Ecto neural progenitor cell (in vitro differentiated cells): ENCODE data around the gene NR2F6.

ENCODE experiments used
- DNase-seq: peaks from one replicate; pipeline ENCODE4 v3.0.0-alpha.2; 2018; ENCODE audit warnings: low spot score

Gene NR2F6

GRCh38 chr19:17263712-17264640 lies 18.3 kb upstream of the NR2F6 start:
- DNase-seq: no peak

GRCh38 chr19:17262557-17262956 lies 16.8 kb upstream of the NR2F6 start:
- no peak for DNase-seq

GRCh38 chr19:17260842-17261325 lies 15.2 kb upstream of the NR2F6 start:
- DNase-seq: peak; percentile 89

DNA sequence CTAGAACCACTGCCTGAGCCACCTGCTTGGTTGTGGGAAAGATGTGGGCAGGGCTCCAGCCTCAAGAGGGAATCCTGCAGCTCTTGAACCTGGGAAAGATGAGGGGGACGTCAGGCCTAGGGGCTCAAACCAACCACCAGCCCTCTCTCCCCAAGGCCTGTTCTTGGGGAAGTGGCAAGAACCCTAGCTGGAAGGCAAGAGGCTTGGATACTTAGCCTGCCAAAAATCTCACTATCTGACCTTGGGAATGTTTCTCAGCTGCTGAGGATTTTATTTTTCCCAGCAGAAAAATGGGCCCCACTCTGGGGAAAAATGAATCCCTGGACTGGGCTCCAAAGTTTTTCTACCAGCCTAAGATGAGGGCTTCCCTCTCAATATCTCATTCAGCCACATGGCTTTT lies 14.2 kb upstream of the NR2F6 start:
- no peak for DNase-seq

DNA sequence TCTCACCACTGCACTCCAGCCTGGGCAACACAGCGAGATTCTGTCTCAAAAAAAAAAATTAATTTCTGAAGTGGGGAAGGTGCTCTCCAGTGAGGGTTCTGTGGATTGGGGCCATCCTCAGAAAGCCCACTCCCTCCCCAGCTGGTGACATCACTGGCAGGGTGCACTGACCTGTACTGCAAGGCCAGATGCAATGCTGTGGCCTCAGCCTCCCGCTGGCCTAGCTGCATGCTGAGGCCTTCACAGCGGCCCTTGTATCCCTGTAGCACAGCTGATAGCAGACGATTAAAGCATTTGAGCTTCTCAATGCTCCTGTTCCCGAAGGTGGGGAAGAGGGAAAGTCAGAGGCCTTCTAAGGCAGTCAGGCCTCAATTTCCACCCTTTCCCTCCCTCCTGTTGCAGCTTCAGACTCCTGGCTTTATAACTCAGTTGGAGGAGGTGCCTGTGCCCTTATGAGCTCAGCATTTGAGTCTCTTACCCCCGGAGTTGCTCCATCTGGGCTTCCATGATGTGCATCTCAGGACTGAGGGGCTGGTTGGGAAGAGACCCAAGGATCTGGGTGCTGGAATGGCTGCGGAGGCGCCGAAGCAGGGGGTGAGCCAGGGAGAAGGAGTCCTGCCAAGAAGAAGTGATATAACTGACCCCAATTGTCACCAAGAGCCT lies 13.5 kb upstream of the NR2F6 start:
- DNase-seq: no peak

DNA sequence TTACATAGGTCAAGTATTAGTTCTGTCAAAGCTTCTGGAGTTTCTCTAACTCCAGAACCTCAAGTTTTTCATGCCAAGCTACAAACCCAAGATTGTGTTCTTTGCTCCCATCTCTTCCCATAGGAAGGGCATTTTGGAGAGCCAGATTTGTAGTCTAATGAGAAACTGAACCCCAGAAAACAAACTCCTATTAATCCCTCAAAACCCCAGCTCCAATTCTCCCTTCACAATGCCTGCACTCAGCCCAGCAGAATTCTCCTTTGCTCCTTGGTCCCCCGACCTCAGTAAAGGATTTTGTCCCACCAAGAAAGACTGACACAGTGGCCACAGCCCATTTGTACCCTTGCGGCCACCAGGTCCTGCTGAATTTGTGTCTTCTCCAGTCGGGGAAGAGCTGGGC lies 10.4 kb upstream of the NR2F6 start:
- no peak for DNase-seq

- DNase-seq: no peak
Observed at GRCh38 chr19:17255150-17255621, 9.5 kb upstream of the NR2F6 start.

- no peak for DNase-seq
Observed at GRCh38 chr19:17254636-17255035, 8.9 kb upstream of the NR2F6 start.

DNA sequence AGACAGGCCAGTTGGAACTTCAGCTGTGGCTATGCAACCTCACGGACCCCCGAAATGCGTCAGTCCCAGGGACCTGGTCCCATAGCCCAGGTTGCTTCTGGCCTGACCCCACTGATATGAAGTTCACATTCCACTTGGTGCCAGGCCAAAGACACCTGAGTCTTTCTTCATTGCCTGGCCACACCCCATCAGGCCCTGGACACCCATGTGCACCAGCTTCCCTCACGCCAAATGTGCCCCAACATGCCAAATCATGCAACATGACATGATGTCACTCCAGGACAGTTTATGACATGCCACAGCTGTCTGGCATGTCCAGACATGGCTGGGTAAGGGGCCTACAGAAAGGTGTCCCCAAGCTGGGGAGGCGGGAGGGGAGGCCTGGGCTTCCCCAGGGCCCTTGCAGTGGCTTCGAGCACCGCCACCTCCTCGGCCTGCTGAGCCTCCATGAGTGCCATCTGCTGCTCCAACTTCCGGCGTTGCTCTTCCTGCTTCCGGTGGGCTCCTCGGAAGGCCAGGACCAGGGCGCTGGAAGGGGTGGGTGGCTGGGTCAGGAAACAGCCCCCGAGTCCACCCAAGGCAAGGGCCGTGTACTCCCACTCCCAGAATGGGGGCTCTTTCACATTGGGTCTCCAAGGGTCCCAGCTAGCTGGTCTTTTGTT lies 4.3 kb upstream of the NR2F6 start:
- no peak for DNase-seq

DNA sequence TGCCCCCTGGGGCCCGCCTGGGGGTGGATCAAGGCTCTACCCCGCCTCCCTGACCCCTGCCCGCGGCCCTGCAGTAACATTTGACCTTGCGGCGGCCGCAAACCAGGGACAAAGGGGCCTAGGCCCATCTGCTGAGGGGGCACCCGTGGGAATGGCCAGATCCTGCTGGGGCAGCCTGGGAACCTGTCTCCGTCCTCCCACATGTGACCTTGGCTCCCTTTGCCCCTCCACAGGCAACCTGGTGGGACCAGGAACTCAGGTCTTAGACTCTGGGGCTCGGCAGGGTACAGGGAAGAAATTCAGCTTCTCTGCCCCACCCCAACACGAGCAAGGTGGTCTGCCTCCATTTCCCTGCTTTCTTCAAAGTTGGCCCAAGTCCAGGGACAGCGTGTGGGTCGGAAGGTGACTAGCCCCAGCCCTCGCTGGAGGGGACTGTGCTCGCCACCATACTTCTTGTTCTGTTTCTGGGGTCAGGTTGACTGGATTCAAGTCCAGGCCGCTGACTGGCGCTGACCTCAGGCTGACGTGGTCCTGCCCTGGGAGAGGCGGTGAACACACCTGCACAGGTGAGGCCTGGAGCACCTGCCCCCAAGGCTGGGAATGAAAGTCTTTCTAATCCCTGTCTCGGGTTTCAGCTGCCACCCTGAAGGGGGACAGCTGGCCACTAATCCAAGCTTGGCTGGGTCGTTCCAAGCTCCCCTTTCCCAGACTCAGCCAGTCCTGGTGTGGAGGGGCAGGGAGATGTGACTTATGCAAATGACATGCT lies 2.5 kb upstream of the NR2F6 start:
- peak; percentile 77 for DNase-seq

GRCh38 chr19:17246681-17247425 lies 1.1 kb upstream of the NR2F6 start:
- no peak for DNase-seq

DNA sequence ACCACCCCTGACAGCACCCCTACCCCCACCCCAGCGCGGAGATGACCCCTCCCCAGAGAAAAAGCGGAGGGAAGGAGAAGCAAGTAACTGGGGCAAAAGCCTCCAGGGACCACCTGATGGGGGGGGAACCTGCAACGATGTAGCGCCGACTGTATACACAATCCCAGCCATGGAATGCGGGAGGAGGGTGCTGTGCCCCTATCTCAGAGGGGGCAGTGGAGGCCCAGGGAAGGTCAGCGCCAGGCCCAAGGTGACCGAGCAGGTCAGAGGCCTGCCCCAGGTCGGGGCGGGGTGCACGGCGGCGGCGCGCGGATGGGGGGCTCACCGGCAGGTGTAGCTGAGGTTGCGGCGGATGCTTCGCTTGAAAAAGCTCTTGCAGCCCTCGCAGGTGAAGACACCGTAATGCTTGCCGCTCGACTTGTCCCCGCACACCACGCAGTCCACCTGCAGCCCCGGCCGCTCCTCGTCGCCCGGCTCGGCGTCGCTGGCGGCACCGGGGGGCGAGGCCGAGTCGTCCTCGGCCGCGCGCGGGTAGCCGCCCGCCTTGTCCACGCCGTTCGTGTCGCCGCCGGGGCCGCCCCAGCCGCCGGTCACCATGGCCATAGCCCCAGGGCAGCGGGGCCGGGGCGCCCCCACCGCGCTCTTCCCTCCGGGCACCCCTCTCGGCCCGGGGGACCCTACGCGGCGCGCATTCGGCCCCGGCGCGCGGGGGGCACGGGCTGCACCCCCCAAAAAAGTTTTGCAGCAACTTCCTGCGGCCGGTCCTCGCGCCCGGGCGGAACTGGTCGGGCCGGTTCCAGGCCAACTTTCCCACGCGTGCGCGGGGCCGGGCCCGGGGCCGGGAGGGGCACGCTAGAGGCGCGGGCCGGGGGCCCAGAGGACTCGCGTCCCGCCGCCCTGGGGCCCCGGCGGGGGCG lies 843 bp downstream of the NR2F6 start:
- DNase-seq: no peak

DNA sequence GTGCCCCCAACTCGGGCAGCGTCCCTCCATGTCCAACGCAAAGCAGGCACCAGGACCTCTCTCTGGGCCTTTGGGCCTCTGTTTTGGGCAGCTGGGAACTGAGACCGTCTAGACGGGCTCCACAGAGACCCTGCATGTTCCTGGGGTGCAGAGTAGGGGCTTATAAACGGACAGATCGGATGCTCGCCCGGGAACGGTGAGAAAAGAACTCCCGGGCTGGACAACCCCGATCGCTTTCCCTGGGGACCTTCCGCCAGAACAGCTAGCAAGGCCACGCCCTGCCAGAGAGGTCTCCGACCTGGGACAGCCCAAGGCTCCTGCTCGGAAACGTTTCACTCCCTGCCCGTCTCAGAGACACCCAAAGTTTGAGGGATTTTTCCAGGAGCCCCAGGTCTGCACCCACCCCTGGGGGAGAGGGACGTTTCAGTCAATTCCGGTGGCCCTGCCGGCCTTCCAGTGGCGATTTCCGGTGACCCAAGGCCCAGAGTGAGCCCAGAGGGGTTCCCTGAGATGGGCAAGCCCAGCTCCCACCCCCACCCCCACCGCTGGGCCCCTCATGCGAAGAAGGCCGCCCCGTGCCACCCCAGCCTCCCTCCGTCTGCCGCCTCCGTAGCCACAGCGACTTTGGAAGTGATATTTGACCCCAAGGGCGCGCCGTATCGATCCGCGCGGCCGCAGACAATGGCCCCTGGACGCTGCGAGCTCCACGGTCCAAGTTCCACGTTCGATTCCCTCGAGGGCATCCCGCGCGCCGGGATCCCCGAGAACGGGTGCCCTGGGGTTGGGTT lies 1.7 kb downstream of the NR2F6 start:
- DNase-seq: peak; percentile 71

GRCh38 chr19:17243211-17243829 lies 2.4 kb downstream of the NR2F6 start:
- DNase-seq: no peak

- DNase-seq: no peak
Observed at GRCh38 chr19:17242431-17243208, 3.1 kb downstream of the NR2F6 start.

DNA sequence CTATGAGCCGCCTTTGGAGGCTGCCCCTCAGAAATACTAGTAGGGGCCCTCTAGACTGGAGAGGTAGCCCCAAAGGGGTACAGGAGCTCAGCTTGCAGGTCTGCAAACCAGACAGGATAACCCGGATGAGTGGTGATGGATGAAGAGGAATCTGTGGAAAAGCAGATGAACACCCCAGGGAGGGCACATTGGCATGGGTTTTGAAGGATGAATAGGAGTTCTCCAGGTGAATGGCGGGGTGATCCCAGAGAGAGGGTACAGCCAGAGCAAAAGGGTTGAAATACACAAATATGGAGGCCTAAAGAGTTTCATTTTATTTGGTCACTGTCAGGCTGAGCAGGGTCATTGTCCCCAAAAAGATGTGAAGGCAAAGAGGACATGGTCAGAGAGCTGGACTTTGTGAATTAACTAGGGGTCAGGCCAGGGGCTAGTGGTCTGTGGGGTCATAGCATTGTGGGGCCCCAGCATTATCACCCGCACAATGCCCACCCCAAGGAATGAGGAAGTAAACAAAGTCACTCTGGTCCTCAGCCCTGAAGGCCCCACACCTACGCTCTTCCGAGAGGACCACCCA lies 4.8 kb downstream of the NR2F6 start:
- no peak for DNase-seq

DNA sequence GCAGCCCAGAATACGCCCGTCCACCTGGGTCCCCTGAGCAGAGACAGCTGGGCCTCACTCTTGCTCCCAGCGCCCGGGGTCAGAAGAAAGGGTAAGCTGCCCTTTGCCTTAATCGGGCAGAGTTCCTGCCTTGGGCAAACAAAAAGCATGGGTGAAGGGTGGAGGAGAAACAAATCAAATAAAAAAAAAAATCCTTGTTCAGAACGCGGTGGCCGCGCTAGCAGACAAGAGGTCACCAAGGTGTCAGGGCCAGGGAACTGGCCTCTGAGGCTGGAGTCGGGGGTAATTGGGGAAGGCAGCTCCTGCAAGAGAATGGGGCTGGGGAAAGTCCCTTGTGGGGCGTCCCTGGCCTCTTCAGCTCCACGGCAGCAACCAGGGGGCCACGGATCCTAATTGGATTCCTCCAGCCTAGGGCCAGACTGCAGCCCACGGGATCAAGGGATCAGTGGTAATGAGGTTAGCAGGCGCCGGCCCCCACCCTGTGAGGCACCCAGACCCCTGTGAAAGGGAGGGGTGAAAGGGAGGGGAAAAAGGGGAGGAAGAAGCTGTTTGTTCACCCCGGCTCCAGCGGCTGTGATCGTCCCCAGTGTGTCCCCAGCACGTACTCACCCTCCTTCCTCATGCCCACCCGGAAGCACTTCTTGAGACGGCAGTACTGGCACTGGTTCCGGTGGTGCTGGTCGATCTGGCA lies 5.5 kb downstream of the NR2F6 start:
- DNase-seq: no peak
